PC-3 (cell line): Measurements from ENCODE around the gene GMDS.

Source experiments
- EZH2 ChIP-seq: fragments of 300-600 bp; sonication (generic); IDR thresholded peaks from one replicate; pipeline ENCODE4 v1.6.1; 2017; ENCODE audit warnings: antibody characterized with exemption, mild to moderate bottlenecking, low read length; ENCODE audit not compliant: unreplicated experiment
- EZH2phosphoT487 ChIP-seq: fragments of 300-600 bp; sonication (generic); IDR thresholded peaks from 2 replicates; pipeline ENCODE4 v1.6.1; 2018; ENCODE audit warnings: mild to moderate bottlenecking, antibody characterized with exemption, low read length, borderline replicate concordance
- TF ChIP-seq, protein P1 (sequence below): fragments of 300-600 bp; sonication (generic); conservative IDR thresholded peaks from 2 replicates; pipeline ENCODE4 v1.5.1; 2017; ENCODE audit warnings: antibody characterized with exemption, low read depth, mild to moderate bottlenecking, low read length

GRCh38 chr6:2229742-2230141, 15.7 kb downstream of the GMDS start:
- TF ChIP-seq, protein P1, sequence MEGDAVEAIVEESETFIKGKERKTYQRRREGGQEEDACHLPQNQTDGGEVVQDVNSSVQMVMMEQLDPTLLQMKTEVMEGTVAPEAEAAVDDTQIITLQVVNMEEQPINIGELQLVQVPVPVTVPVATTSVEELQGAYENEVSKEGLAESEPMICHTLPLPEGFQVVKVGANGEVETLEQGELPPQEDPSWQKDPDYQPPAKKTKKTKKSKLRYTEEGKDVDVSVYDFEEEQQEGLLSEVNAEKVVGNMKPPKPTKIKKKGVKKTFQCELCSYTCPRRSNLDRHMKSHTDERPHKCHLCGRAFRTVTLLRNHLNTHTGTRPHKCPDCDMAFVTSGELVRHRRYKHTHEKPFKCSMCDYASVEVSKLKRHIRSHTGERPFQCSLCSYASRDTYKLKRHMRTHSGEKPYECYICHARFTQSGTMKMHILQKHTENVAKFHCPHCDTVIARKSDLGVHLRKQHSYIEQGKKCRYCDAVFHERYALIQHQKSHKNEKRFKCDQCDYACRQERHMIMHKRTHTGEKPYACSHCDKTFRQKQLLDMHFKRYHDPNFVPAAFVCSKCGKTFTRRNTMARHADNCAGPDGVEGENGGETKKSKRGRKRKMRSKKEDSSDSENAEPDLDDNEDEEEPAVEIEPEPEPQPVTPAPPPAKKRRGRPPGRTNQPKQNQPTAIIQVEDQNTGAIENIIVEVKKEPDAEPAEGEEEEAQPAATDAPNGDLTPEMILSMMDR: no peak
- no peak for TF ChIP-seq EZH2
- no peak for TF ChIP-seq EZH2phosphoT487
